HEK293 (cell line): Measurements from ENCODE around the gene BIN1.

ENCODE experiments used
- SP2 ChIP-seq: fragments of 450-650 bp; formaldehyde crosslinking; IDR thresholded peaks from 2 replicates; pipeline ENCODE4 v1.5.1; 2016; ENCODE audit warnings: missing biosample characterization, missing genetic modification characterization
- ZNF274 ChIP-seq, 2 experiments: fragments of 200-500 bp in 1 of 2; fragments of 450-650 bp in 1 of 2; sonication (Bioruptor generic) in 1 of 2; formaldehyde crosslinking in 1 of 2; IDR thresholded peaks; 2 replicates each; pipeline versions ENCODE4 v1.5.1 to v1.6.1; 2014 to 2016; ENCODE audit warnings: borderline replicate concordance in 1 of 2, inconsistent platforms in 1 of 2, low read length in 1 of 2, missing biosample characterization in 1 of 2, missing genetic modification characterization in 1 of 2
- ZNF549 ChIP-seq: fragments of 450-650 bp; IDR thresholded peaks from 2 replicates; pipeline ENCODE4 v1.5.1; 2018; ENCODE audit warnings: missing biosample characterization, missing genetic modification characterization, mild to moderate bottlenecking, inconsistent platforms, moderate library complexity
- ZNF600 ChIP-seq: fragments of 450-650 bp; formaldehyde crosslinking; IDR thresholded peaks from 2 replicates; pipeline ENCODE4 v1.5.1; 2016; ENCODE audit warnings: missing biosample characterization, missing genetic modification characterization
- ZNF660 ChIP-seq: fragments of 450-650 bp; IDR thresholded peaks from 2 replicates; pipeline ENCODE4 v1.5.1; 2018; ENCODE audit warnings: missing biosample characterization, mild to moderate bottlenecking, missing genetic modification characterization
- TF ChIP-seq, protein P1 (sequence below): fragments of 450-650 bp; formaldehyde crosslinking; IDR thresholded peaks from 2 replicates; pipeline ENCODE4 v1.5.1; 2017; ENCODE audit warnings: missing biosample characterization, missing genetic modification characterization
- TF ChIP-seq, protein P2 (sequence below): fragments of 450-650 bp; formaldehyde crosslinking; IDR thresholded peaks from 2 replicates; pipeline ENCODE4 v1.5.1; 2016; ENCODE audit warnings: missing biosample characterization, missing genetic modification characterization
- TF ChIP-seq, protein P3 (sequence below): fragments of 450-650 bp; formaldehyde crosslinking; IDR thresholded peaks from 2 replicates; pipeline ENCODE4 v1.5.1; 2016; ENCODE audit warnings: missing biosample characterization, missing genetic modification characterization

DNA sequence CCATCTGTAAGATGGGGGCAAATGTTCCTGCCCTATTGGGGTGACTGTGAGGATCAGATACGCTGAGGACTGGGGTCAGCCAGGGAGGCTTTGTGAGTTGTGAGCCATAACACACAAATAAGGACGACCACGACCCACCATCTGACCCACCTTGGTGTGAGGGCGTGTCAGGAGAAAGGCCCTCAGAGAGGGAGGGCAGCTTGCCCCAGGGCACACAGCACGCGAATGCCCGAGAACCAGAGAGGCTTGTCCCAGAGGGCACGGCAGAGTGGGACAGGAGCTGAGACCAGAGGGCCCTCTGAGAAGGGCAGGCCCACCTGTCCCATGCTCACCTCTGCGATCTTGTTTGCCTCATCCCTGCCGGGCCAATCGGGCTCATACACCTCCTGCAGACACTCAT lies 36.7 kb downstream of the BIN1 start:
- TF ChIP-seq, protein P1, sequence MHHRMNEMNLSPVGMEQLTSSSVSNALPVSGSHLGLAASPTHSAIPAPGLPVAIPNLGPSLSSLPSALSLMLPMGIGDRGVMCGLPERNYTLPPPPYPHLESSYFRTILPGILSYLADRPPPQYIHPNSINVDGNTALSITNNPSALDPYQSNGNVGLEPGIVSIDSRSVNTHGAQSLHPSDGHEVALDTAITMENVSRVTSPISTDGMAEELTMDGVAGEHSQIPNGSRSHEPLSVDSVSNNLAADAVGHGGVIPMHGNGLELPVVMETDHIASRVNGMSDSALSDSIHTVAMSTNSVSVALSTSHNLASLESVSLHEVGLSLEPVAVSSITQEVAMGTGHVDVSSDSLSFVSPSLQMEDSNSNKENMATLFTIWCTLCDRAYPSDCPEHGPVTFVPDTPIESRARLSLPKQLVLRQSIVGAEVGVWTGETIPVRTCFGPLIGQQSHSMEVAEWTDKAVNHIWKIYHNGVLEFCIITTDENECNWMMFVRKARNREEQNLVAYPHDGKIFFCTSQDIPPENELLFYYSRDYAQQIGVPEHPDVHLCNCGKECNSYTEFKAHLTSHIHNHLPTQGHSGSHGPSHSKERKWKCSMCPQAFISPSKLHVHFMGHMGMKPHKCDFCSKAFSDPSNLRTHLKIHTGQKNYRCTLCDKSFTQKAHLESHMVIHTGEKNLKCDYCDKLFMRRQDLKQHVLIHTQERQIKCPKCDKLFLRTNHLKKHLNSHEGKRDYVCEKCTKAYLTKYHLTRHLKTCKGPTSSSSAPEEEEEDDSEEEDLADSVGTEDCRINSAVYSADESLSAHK (tag by site-specific recombination) = no peak
- no peak for TF ChIP-seq ZNF549 (tag by site-specific recombination)
- no peak for TF ChIP-seq ZNF660 (tag by site-specific recombination)
- TF ChIP-seq, protein P2, sequence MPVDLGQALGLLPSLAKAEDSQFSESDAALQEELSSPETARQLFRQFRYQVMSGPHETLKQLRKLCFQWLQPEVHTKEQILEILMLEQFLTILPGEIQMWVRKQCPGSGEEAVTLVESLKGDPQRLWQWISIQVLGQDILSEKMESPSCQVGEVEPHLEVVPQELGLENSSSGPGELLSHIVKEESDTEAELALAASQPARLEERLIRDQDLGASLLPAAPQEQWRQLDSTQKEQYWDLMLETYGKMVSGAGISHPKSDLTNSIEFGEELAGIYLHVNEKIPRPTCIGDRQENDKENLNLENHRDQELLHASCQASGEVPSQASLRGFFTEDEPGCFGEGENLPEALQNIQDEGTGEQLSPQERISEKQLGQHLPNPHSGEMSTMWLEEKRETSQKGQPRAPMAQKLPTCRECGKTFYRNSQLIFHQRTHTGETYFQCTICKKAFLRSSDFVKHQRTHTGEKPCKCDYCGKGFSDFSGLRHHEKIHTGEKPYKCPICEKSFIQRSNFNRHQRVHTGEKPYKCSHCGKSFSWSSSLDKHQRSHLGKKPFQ (tag by site-specific recombination) = no peak
- TF ChIP-seq, protein P3, sequence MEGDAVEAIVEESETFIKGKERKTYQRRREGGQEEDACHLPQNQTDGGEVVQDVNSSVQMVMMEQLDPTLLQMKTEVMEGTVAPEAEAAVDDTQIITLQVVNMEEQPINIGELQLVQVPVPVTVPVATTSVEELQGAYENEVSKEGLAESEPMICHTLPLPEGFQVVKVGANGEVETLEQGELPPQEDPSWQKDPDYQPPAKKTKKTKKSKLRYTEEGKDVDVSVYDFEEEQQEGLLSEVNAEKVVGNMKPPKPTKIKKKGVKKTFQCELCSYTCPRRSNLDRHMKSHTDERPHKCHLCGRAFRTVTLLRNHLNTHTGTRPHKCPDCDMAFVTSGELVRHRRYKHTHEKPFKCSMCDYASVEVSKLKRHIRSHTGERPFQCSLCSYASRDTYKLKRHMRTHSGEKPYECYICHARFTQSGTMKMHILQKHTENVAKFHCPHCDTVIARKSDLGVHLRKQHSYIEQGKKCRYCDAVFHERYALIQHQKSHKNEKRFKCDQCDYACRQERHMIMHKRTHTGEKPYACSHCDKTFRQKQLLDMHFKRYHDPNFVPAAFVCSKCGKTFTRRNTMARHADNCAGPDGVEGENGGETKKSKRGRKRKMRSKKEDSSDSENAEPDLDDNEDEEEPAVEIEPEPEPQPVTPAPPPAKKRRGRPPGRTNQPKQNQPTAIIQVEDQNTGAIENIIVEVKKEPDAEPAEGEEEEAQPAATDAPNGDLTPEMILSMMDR (tag by site-specific recombination) = no peak
- no peak for TF ChIP-seq ZNF600 (tag by site-specific recombination)
- TF ChIP-seq SP2 (tag by site-specific recombination) = no peak
- no peak for TF ChIP-seq ZNF274 (IDR thresholded peaks at IDR 0.05; ENCODE audit: low read length)
- no peak for TF ChIP-seq ZNF274 (tag by site-specific recombination; IDR thresholded peaks at IDR 0.05; ENCODE audit: borderline replicate concordance)
